HG03103 (cell line): ENCODE results near the gene ALG6.

Experiments
- ATAC-seq: cut with Tn5 transposase; IDR thresholded peaks from one replicate; pipeline ENCODE4 v1.9.1; 2021; ENCODE audit warnings: low read depth; ENCODE audit not compliant: unreplicated experiment

The ALG6 gene

DNA sequence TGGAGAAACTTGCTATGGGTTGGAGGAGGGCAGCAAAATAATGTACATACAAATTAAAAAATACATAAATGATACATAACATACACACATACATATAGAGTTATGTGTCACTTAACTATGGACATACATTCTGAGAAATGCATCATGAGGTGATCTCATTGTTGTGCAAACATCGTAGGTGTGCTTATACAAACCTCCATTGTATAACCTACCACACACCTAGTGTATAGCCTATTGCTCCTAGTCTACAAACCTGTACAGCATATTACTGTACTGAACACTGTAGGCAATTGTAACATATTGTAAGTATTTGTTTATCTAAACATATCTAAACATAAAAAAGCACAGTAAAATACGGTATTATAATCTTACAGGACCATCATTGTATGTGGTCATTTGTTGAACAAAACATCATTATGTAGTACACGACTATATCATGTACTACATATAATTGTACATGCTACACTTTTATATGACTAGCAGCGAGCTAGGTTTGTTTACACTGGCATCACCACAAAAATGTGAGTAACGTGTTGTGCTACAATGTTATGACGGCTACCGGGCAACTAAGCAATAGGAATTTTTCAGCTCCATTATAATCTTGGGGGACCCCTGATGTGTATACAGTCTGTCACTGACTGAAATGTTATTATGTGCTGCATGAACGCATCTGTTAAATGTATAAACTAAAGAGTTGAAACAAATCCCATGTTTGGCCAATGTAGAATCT lies 120.1 kb downstream of the ALG6 start:
- no peak for ATAC-seq
